Stimulated activated CD8-positive, alpha-beta memory T cell treated with anti-CD3 and anti-CD28 coated beads, Interleukin-7, amount 100 ng/mL, for 4 hours (primary cell): ENCODE results near the gene KIFC1.

ENCODE experiments used
- DNase-seq, 2 donors: peaks; one replicate each; pipeline ENCODE4 v3.0.0-alpha.2; 2020; ENCODE audit warnings: low read depth in 2 of 2

The KIFC1 gene

GRCh38 chr6:33410711-33411631, 19.3 kb downstream of the KIFC1 start, which contains the start of gene PHF1:
Gene PHF1, plus strand, starts transcription at chr6:33411014. Its CDS starts 1,250 bp downstream, at chr6:33412264.
- DNase-seq, result peak; percentile 65 to 80

- no peak for DNase-seq
Observed at GRCh38 chr6:33411632-33412005, 20.0 kb downstream of the KIFC1 start.

- no peak for DNase-seq
Observed at GRCh38 chr6:33412140-33413009, 20.8 kb downstream of the KIFC1 start.

DNA sequence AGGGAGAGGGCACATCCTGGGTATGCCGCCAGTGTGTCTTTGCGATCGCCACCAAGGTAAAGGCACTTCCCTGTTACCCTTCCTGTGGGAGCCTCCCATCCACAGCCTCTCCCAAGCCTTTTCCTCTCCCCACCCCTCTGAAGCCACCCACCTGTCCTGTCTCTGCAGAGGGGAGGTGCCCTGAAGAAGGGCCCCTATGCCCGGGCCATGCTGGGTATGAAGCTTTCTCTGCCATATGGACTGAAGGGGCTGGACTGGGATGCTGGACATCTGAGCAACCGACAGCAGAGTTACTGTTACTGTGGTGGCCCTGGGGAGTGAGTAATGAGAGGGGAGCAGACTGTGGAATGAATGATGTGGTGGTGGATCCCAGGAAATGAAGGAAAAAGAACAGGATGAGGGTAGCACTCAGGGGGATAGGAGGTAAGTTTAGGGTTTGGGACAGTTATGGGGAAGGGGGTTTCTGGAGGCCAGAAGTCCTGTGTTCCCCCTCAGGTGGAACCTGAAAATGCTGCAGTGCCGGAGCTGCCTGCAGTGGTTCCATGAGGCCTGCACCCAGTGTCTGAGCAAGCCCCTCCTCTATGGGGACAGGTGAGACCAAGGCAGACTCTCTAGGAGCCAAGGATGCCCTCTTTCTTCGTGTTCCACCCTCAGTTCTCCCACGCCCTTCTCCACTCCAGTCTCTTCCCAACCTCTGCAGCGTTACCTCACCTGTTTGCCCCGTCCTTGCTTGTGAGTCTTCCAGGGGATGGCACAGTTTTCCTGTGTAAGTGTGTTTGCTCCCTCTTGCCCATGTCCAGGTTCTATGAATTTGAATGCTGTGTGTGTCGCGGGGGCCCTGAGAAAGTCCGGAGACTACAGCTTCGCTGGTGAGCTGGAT, 21.9 kb downstream of the KIFC1 start:
- DNase-seq, result no peak

DNA sequence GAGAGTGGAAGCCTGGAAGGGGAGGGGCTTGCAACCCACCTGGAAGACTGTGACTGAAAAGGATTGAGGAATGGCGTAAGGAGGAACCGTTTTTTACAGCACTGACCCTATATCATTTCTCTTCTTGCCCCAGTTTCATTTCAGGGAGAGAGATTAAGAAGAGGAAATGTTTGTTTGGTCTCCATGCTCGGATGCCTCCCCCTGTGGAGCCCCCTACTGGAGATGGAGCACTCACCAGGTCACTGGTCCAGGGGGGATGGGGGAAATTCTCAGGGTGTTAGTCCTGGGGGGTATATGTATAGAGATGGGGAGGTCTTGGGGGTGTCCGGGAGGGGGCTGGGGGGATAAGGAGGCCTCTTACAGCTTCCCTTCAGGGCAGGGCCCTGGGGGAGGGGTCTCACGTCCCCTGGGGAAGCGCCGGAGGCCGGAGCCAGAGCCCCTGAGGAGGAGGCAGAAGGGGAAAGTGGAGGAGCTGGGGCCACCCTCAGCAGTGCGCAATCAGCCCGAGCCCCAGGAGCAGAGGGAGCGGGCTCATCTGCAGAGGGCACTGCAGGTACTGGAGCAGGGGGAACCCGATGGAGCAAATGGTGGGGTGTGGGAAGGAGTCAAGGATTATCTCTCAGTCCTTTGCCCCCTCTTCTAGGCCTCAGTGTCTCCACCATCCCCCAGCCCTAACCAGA, 23.1 kb downstream of the KIFC1 start:
- no peak for DNase-seq

GRCh38 chr6:33415831-33416230, 24.2 kb downstream of the KIFC1 start:
- no peak for DNase-seq

DNA sequence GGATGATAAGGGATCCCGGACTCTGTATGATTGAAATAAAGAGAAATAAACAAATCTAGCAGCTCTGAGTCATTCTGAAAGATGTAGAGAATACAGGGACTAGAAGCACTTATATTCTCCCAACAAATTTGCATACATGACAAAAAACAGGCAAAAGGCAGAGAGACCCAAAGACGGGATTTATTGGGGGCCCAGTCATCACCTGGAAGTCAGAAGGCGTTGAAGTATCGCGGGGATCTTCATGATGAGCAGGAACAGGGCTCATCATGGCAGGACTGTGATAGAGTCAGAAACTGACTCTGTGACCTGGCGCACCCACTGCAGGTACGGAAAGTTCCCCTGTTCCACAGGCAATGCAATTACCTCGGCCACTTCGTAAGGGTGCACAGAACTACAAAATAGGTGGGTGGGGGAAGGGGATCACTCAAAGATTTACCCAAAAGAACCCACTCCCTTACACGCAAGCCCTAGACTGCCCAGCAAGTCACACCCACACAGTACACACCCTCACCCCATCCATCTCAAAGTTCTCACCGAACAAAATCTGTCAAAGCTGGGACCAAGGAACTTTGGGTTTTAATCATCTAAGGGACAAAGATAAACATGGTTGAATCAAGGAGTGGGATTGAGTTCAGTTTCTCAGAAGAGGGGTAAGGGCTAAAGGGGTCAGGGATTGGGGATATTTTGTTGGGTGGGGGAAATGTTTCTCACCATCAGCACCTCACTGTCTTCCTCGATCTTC, 24.9 kb downstream of the KIFC1 start:
- no peak for DNase-seq

GRCh38 chr6:33417128-33417902, 25.7 kb downstream of the KIFC1 start:
- no peak for DNase-seq

DNA sequence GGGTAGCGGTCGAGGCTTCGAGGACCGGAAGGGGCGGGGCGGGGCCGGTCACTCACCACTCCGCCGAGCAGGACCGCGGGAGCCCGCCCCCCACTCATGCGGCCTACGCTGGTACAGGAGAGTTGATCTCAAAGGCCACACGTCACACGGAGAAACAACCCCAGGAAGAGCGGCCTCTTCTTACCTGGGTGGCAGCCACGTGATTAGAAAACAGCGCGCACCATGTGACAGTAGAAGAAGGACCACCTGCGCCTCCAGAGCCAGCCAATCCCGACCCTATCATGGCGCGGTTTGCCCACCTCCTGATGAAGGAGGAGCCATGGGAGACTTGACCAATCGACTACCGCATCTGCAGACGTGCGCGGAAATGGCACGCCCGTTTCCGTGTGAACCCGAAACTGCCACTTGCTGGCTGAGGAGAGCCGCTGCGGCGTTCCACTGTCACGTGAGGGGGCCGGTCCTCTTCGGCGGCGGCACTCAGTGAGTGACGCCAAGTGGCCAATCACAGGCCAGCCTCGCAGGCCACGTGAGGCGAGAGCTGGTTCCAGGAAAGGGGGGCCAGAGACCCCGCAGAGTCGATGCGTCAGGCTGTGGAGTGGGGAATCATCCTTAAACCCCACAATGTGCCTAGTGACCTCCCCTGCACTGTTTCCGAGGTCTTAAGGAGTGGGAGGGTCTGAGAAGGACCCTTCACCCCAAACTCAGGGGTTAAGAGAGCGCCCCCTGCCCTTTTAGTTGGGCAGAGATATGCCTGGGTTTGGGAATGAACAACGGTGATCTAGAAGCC, 26.5 kb downstream of the KIFC1 start, which contains the start of gene CUTA:
TSS of gene CUTA (minus strand) at position 205 of the 787 bp plus-strand sequence. CDS start at position 98, 107 bp downstream.
- DNase-seq, result peak; percentile 99 to 100

- peak in 1 of 2 donors; percentile 38 for DNase-seq
Observed at GRCh38 chr6:33418690-33419291, 27.2 kb downstream of the KIFC1 start.

DNA sequence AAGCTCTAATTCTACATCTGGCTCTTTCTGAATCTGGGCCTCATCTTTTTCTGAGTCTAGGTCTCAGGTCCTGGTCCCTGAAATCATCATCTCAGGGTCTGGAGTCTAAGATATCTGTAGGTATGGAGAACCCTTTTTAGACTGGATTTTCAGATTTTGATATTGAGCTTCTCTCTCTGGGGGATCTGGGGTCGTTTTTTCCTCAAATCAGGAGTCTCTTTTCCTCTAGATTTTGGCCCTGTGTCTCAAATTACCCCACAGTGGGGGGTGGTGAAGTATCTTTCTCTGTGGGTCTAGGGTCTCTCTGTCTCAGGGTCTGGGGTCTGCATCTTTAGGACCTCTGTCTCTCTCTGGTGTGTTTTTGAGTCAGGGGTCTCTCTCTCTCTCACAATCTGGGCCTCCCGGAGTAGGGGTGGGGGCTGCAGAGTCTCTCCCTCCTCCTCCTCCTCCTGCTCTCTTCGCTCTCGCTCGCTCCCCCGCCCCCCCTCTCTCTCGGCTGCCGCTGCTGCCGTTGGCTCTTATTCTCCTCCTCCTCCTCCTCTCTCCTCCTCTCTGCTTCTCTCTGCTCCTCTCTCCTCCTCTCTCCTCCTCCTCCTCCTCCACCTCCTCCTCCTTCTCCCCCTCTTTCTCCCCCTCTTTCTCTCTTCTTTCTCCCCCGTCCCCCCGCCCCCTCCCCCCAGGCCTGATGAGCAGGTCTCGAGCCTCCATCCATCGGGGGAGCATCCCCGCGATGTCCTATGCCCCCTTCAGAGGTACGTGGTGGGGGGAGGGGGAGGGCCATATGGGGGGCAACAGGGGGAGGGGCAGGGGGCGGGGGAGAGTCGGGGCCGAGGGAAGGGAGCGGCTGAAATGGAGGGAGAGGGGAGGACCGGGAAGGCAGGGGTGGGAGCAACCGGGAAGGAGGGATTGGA, 28.2 kb downstream of the KIFC1 start, which contains the start of gene SYNGAP1:
TSS of gene SYNGAP1 (plus strand) at position 486 of the 911 bp plus-strand sequence. CDS start at position 686, 200 bp downstream.
- no peak for DNase-seq

DNA sequence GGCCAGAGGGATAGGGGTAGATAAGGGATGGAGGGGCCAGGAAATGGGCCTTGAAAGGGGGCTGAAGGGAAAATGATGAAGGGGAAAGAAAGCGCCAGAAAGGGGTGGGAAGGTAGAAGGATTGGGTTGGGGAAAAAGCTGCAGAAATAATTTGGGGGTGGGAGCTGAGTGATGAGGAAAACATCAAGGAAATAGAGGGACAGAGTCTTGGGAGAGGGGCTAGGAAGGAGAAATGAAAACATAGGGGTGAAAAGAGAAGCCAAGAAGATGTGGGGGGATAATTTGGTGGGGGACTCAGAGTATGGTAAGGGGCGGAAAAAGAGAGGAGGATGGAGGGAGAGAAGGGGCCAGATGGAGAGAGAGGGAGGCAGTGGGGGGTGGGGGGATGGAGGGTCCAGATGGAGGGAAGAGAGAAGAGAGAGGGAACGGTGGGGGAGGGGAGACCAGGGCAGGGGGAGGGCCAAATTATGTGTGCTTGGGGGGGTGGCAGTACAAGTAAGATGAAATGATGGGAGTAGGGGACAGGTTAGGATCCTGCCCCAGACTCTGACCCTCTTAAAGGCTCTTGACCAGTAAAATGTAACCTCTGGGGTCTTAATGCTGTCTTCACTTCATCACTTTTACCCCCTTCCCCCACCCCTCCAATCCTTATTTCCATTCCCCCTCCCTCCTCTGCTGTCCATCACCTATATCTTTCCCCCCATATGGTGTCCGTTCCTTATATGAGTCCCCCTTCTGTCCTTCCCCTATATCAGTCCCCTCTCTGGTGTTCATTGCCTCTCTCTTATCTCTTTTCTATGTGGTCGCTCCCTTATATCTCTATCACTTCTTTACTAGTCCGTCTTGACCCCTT, 29.1 kb downstream of the KIFC1 start:
- DNase-seq, result no peak

DNA sequence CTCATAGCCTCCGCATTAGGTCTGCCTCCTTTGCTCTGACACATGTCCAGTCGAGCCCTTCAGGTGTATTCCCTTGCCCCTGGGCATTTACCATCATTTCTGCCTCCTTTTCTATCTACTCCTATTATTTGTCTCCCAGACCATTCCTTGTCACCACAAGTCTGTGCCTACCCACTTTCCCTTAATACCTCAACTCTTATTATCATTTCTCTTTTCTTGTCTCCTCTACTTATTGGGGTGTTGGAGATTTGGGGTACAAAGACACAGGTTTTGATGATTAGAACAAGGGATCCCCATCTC, 29.7 kb downstream of the KIFC1 start:
- DNase-seq, result no peak

- DNase-seq, result no peak
Observed at GRCh38 chr6:33423777-33424176, 32.2 kb downstream of the KIFC1 start.

DNA sequence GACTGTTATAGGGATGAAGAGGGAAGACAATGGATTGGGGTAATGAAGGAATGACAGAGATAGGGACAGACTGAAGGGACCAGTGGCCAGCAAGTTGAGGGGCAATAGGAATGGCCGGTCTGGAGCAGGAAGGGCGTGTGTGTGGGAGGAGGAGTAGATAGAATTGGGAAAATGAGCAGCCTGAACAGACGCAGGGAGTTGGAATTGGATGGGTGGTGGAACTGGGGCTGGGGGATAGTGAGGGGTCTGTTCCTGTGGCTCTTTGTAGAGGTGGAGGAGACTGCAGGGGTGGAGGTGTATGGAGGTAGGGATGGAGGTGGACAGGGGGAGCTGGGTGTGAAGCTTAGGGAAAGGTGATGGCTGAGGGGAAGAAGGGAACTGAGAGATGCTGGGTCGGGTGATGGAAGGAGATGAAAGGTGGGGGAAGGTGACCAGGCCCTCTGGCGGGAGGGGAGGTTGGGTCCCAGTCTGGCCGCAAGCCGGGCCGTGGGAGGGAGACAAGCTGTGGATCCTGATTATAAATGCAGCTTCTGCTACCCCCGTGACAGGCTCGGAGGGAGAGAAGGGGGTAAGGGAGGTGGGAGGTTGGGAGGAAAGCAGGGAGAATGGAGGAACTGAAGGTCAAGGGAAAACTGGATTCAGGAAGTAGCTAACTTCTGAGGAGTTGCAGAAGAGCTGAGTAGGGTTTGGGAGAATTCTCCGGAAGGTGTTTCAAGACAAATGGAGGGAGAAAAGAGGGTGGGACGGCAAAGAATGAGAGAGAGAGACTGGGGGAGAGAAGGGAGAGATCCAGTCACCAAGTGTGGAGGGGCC, 33.4 kb downstream of the KIFC1 start:
- DNase-seq, result no peak
